ENCODE measurements around the gene CLIC2. TPM values are rescaled to one million over a fixed set of nuclear protein-coding genes. Genes with fewer than 3 reads are reported as not detected.

Gene CLIC2
- total and polyA plus RNA-seq, 9 donors = 8.3 to 21.5 (median 18.5) TPM

DNA sequence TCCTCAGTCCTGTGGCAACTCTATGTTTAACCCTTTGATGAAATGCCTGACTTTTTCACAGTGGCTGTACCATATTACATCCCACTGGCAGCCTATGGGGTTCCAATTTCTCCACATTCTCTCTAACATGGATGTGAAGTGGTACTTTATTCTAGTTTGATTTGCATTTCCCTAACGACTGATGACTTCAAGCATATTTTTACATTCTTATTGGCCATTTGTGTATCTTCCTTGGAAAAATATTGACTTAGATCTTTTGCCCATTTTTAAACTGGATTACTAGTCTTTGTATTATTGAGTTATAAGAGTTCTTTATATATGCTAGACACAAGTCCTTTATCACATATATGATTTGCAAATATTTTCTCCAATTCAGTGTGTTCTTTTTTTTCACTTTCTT is 68.0 kb downstream of the CLIC2 start:
- intact Hi-C loops (cut with DNase I) = no loop called here
- Histone ChIP-seq H3K36me3 (no peaks in the 10 kb centered on the region), H3K27me3 (no peaks in the 10 kb centered on the region), H3K9me3 (no peaks in the 10 kb centered on the region), H3K27ac (no peak overlapping the region), H3K4me3 (no peak overlapping the region), H3K4me1 (ENCODE audit: insufficient read depth) (no peaks in the 10 kb centered on the region)
- DNase-seq = no peak
- 71 to 89% (median 75%) methylated on average over 1 of the region's 1 CpG for WGBS, 3 donors
- TF ChIP-seq POLR2A (IDR thresholded peaks at IDR 0.05) (no peak), EP300 (IDR thresholded peaks at IDR 0.05) (no peak)
- TF ChIP-seq, protein P1, sequence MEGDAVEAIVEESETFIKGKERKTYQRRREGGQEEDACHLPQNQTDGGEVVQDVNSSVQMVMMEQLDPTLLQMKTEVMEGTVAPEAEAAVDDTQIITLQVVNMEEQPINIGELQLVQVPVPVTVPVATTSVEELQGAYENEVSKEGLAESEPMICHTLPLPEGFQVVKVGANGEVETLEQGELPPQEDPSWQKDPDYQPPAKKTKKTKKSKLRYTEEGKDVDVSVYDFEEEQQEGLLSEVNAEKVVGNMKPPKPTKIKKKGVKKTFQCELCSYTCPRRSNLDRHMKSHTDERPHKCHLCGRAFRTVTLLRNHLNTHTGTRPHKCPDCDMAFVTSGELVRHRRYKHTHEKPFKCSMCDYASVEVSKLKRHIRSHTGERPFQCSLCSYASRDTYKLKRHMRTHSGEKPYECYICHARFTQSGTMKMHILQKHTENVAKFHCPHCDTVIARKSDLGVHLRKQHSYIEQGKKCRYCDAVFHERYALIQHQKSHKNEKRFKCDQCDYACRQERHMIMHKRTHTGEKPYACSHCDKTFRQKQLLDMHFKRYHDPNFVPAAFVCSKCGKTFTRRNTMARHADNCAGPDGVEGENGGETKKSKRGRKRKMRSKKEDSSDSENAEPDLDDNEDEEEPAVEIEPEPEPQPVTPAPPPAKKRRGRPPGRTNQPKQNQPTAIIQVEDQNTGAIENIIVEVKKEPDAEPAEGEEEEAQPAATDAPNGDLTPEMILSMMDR (IDR thresholded peaks at IDR 0.05) = no peak

DNA sequence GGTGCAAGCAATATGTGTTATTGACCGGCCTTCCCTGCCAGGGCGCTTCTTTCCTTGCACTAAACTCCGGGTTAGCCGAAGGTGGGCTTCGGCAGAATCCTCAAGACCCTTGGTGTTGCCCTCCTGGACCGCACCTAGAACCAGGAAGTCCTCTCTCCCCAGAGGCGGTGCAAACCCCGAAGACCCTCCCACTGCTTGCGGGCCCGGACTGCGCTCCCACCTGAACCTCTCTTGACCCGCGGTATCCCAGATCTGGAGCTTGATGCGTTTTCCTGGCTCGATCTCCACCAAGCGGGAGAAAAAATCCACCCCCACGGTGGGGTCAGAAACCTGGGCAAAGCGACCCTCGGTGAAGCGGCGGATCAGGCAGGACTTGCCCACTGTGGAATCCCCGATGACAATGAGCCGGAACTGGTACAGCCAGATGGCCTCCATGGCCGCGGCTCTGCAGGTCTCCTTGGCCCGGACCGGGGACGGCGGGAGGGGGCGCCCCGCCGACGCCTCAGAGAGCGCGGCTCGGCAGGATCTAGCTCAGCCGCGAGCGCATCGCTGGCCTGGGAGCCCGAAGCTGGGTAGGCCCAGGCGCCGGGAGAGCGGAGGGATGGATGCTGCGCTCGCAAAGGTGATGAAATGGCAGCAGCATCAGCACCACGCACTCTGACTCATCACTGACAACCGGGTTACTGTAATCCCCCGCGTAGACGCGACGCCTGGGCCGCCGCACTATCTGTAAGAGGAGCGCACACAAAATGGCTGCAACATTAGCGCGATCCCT is 70.4 kb downstream of the CLIC2 start, which contains the start of gene RAB39B:
Gene RAB39B (minus strand): TSS at position 638 of the 775 bp plus-strand sequence. CDS start 203 bp downstream, at position 435.
- Histone ChIP-seq H3K4me1 (ENCODE audit: insufficient read depth) (no peaks in the 10 kb centered on the region), H3K27me3 (no peaks in the 10 kb centered on the region), H3K27ac (no peak within 1 kb of the TSS), H3K9me3 (no peaks in the 10 kb centered on the region), H3K4me3 (no peak within 1 kb of the TSS), H3K36me3 (no peaks in the 10 kb centered on the region)
- DNase-seq = peak; percentile 13 to 57 (median 33)
- WGBS, 3 donors = 25 to 35% (median 29%) methylated on average over 56 to 58 of the region's 58 CpGs
- TF ChIP-seq EP300 (IDR thresholded peaks at IDR 0.05) = no peak
- TF ChIP-seq, protein P1 (IDR thresholded peaks at IDR 0.05) = no peak
- intact Hi-C loops (cut with DNase I) = no loop called here

DNA sequence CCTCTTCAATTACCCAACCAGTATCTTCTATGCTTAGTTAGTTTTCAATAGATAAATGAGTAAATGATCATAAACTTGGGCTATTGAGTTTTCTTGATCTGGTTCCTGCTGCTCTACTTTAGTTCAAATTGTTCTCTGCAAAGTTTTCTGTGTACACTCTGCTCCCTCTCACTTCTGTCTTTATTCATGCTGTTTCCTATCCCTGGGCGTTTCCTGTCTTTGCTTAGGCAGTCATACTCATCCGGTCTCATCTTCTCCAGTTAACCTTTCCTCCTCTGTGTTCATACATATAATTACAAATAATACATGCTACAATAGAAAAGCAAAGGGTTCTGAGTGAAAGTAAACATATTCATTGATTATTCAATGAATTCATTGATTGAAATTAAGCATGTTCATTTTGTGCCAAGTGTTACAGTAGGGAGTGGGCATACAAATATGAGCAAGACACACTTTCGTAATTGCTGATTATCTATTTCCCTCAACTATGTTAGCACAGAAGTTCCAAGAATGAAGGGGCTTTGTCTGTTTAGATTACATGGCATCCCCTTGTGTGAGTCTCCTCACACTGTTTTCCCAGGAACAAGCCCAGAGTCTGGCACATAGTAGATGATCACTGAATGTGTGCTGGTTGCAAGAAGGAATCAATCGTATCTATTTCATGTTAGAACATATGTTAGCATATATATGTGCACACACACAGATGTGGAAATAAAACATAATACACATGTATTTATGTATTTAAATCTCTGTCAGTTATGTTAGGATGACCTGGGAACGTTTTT is 71.3 kb downstream of the CLIC2 start:
- Histone ChIP-seq H3K36me3 (no peaks in the 10 kb centered on the region), H3K9me3 (no peaks in the 10 kb centered on the region), H3K27ac (no peak overlapping the region), H3K27me3 (no peaks in the 10 kb centered on the region), H3K4me3 (no peak overlapping the region), H3K4me1 (ENCODE audit: insufficient read depth) (no peaks in the 10 kb centered on the region)
- intact Hi-C loops (cut with DNase I) = no loop called here
- TF ChIP-seq, protein P1 (IDR thresholded peaks at IDR 0.05) = no peak
- TF ChIP-seq EP300 (IDR thresholded peaks at IDR 0.05) = no peak
- no peak for TF ChIP-seq POLR2A (IDR thresholded peaks at IDR 0.05)
- DNase-seq = no peak
- 42 to 49% (median 46%) methylated on average over 5 of the region's 5 CpGs for WGBS, 3 donors

DNA sequence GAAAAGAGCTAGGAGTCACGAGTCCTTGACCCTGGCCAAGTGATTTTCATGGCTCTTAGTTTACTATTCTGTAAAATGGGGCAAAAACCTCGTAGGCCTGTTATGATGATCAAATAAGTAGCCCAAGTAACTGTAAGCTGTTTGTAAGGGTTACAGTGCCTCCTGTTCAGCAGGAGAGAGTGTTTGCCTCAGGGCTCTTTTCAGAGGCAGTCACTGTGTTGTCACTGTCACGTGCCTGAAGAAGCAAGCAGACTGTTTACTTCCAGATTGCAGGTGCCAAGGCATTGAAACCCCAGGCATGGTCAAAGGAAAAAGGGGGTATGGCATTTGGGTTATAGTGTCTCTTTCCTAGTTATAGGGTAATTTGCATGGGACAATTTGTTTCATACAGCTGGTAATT is 74.7 kb downstream of the CLIC2 start:
- DNase-seq = no peak
- intact Hi-C loops (cut with DNase I) = no loop called here
- 37 to 49% (median 38%) methylated on average over 3 of the region's 3 CpGs for WGBS, 3 donors
- Histone ChIP-seq H3K9me3 (no peaks in the 10 kb centered on the region), H3K36me3 (no peaks in the 10 kb centered on the region), H3K4me3 (no peak overlapping the region), H3K4me1 (ENCODE audit: insufficient read depth) (no peaks in the 10 kb centered on the region), H3K27ac (no peak overlapping the region), H3K27me3 (no peaks in the 10 kb centered on the region)
- TF ChIP-seq, protein P1 (IDR thresholded peaks at IDR 0.05) = no peak
- TF ChIP-seq POLR2A (IDR thresholded peaks at IDR 0.05) (no peak), EP300 (IDR thresholded peaks at IDR 0.05) (no peak)

Data from ovary (tissue), 9 donors.